SJSA1 (cell line): Measurements from ENCODE around the gene PTK7. TPM values are rescaled to one million over a fixed set of nuclear protein-coding genes. Genes with fewer than 3 reads are reported as not detected.

Experiments
- DNase-seq, 2 experiments: peaks; one replicate each; pipeline ENCODE4 v3.0.0-alpha.2; 2015 to 2020; ENCODE audit warnings: low spot score in 2 of 2, low read depth in 1 of 2
- H3K27ac ChIP-seq: fragments of 250-450 bp; sonication (Bioruptor Pico); 2 replicates; pipeline ENCODE4 v1.5.1; 2020; ENCODE audit warnings: mild to moderate bottlenecking, moderate library complexity
- H3K27me3 ChIP-seq: fragments of 250-450 bp; sonication (Bioruptor Pico); replicated peaks from 2 replicates; pipeline ENCODE4 v1.5.1; 2020; ENCODE audit warnings: mild to moderate bottlenecking, moderate library complexity
- H3K36me3 ChIP-seq: fragments of 250-450 bp; sonication (Bioruptor Pico); 2 replicates; pipeline ENCODE4 v1.5.1; 2020; ENCODE audit warnings: mild to moderate bottlenecking
- H3K4me1 ChIP-seq: fragments of 250-450 bp; sonication (Bioruptor Pico); replicated peaks from 2 replicates; pipeline ENCODE4 v1.6.1; 2021; ENCODE audit warnings: mild to moderate bottlenecking
- H3K4me3 ChIP-seq: fragments of 250-450 bp; sonication (Bioruptor Pico); 2 replicates; pipeline ENCODE4 v1.5.1; 2020; ENCODE audit warnings: mild to moderate bottlenecking
- H3K9me3 ChIP-seq: fragments of 250-450 bp; sonication (Bioruptor Pico); replicated peaks from 2 replicates; pipeline ENCODE4 v1.5.1; 2020; ENCODE audit warnings: mild to moderate bottlenecking
- total RNA-seq: library from RNA; depleted of rRNA; stranded (reverse); fragments of >200 nt; shearing (Covaris generic); gene quantifications from 2 replicates; pipeline ENCODE4 v1.2.3, GENCODE V29; 2014

Gene PTK7
- total RNA-seq, 1 experiment from 2014 or later: 87.0 TPM

- peaks cover 45% of the 10 kb centered on the region for H3K36me3 ChIP-seq
- peak overlapping the region; percentile 62 for H3K27ac ChIP-seq
- H3K4me3 ChIP-seq: peak overlapping the region; percentile 96
- H3K4me1 ChIP-seq: peaks cover 31% of the 10 kb centered on the region
- DNase-seq: peak in 1 of 2 experiments; percentile 38
- no peaks in the 10 kb centered on the region for H3K27me3 ChIP-seq
- no peaks in the 10 kb centered on the region for H3K9me3 ChIP-seq
These were observed 96.2 kb downstream of the PTK7 start for GRCh38 chr6:43172104-43173007.

DNA sequence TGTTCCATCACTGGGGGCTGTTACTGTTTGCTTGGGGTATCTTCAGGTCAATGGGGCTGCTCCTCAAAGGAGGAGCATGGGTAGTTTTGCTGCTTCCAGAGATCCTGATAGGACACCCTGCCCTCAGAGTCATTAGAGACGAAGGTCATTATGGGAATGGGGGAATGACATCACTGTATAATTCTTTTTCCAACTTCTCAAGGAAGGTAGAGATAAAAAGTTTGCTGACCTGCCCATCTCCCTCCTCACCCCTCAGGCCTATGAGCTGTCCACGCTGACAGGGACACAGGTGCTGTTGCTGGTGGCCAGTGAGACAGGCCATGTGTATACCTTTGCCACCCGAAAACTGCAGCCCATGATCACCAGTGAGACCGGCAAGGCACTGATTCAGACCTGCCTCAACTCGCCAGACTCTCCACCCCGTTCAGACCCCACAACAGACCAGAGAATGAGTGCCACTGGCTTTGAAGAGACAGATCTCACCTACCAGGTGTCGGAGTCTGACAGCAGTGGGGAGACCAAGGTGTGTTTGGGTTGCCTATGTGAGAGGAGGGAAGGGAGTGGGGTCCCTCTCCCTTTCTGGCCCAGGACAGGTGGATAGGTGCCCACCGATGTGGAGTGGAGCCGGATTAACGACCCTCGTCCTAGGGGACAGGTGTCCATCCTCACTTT is 97.6 kb downstream of the PTK7 start:
- peaks cover 59% of the 10 kb centered on the region for H3K36me3 ChIP-seq
- H3K27ac ChIP-seq: peak overlapping the region; percentile 56
- peaks cover 31% of the 10 kb centered on the region for H3K4me1 ChIP-seq
- no peaks in the 10 kb centered on the region for H3K9me3 ChIP-seq
- DNase-seq: peak in 1 of 2 experiments; percentile 18
- H3K27me3 ChIP-seq: no peaks in the 10 kb centered on the region
- peak overlapping the region; percentile 96 for H3K4me3 ChIP-seq

DNA sequence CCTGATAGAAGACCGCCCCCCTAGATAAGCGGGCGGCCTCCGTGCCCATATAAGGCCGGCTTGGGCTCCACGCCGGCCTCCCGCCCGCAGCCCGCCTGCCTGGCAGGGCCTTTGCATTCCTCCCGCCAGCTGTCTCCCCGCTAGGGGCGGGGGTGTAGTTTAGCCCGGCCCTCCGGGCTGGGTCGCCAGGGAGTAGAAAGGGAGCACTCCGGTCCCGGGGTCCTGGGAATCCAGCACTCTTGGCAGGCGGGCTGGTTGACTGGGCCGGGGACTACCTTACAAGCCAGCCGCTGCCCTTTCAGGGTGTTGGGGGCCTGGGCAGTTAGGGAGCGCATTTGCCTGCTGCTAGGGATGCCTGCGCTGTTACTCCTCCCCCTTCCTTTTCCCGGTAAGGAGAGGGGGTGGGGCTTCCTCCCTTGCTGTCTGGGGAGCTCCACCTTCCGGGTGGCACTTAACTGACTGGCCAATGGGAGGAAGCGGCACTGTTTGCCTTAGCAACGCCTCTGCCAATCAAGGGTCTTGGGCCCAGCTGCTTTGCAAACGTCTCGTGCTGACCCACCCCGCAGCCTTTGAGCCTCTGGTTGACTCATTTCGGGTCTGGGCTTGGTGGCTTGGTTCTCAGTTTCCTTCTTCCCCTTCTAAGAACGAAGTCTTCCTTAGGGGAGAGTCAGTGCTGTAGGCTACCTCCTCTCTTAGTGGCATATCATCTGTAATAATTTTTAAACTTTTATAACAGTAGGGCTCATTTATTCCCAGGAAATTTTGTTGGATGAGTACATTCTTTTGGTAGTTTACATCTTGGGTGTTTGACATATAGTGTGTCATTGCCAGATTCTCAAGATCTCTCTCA is 98.4 kb downstream of the PTK7 start:
- H3K36me3 ChIP-seq: peaks cover 67% of the 10 kb centered on the region
- peak; percentile 99 to 100 for DNase-seq
- peak overlapping the region; percentile 56 for H3K27ac ChIP-seq
- H3K4me1 ChIP-seq: peaks cover 31% of the 10 kb centered on the region
- no peaks in the 10 kb centered on the region for H3K27me3 ChIP-seq
- H3K9me3 ChIP-seq: no peaks in the 10 kb centered on the region
- H3K4me3 ChIP-seq: peak overlapping the region; percentile 96

DNA sequence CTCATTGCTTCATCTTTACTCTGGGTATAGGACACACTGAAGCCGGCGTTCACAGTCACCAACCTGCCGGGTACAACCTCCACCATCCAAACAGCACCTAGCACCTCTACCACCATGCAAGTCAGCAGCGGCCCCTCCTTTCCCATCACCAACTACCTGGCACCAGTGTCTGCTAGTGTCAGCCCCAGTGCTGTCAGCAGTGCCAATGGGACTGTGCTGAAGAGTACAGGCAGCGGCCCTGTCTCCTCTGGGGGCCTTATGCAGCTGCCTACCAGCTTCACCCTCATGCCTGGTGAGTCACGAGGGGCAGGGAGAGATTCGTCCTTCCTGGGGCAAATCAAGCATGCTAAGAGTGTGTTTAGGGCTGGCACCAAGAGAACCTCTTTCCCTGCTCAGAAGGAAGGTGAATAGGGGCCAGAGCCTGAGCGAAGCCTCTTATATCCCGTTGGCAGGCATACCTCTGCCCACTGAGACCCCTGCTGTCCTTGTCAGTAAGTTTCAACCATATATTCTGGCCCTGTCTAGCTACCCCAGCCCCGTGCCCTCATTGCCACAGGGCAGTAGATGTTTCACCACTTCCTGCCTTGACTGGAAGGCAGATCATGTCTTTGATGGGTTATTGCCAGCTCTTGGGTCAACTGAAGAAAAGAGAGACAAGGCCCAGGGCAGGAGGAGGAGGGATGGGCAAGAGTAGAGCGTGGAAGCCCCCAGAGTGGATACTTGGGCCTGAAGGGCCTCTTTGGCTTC is 99.7 kb downstream of the PTK7 start:
- no peak for DNase-seq
- H3K9me3 ChIP-seq: no peaks in the 10 kb centered on the region
- H3K4me3 ChIP-seq: no peak overlapping the region
- H3K27me3 ChIP-seq: no peaks in the 10 kb centered on the region
- peaks cover 73% of the 10 kb centered on the region for H3K36me3 ChIP-seq
- no peak overlapping the region for H3K27ac ChIP-seq
- H3K4me1 ChIP-seq: peaks cover 26% of the 10 kb centered on the region

- Histone ChIP-seq H3K27me3 (no peaks in the 10 kb centered on the region), H3K4me1 (peaks cover 26% of the 10 kb centered on the region), H3K9me3 (no peaks in the 10 kb centered on the region), H3K27ac (no peak overlapping the region), H3K4me3 (no peak overlapping the region), H3K36me3 (peaks cover 77% of the 10 kb centered on the region)
- no peak for DNase-seq
These were observed 100.3 kb downstream of the PTK7 start for GRCh38 chr6:43176423-43176786.

- Histone ChIP-seq H3K36me3 (peaks cover 81% of the 10 kb centered on the region), H3K27me3 (no peaks in the 10 kb centered on the region), H3K27ac (no peak overlapping the region), H3K4me1 (peaks cover 32% of the 10 kb centered on the region), H3K9me3 (no peaks in the 10 kb centered on the region), H3K4me3 (no peak overlapping the region)
- DNase-seq: no peak
These were observed 102.0 kb downstream of the PTK7 start for GRCh38 chr6:43178150-43178549.

DNA sequence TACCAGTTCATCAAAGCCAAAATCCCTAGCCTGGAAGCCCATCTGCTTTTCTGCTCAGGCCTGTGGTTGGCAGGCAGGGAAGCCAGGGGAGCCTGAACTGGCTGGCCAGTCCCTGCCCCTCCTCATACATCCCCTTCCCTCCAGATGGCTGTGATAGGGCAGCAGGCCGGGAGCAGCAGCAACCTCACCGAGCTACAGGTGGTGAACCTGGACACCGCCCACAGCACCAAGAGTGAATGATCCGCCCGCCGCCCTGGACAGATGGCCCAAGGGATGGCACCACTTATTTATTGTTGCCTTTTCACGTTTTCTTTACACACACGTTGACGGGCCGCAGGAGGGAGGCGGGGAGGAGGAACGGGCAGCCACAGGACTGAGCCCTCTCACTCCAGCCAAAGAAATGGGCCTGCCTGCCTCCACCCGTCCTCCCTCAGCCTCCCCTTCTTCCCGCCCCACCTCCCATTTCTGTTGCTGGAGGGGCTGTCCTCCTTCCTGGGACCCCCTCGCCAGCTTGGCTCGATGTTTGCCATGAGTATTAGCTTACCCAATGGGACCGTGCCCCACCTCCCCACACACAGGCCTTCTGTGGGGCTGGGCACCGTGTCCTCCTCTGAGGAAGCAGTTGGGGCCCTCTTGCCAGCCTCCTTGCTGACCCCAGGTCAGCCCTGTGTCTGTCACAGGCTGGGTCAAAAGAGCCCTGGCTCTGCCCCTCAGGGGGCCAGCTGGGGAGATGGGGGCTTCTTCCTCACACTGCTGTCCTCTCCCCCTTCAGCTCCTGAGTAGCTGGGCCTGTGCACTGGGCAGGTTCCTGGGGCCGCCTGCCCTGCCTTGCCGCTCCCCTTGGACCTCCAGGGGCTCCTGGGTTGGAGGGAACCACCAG is 103.1 kb downstream of the PTK7 start:
- Histone ChIP-seq H3K27me3 (no peaks in the 10 kb centered on the region), H3K27ac (no peak overlapping the region), H3K4me1 (peaks cover 26% of the 10 kb centered on the region), H3K36me3 (peaks cover 81% of the 10 kb centered on the region), H3K9me3 (no peaks in the 10 kb centered on the region), H3K4me3 (no peak overlapping the region)
- DNase-seq: no peak

- no peak overlapping the region for H3K4me3 ChIP-seq
These were observed 103.9 kb downstream of the PTK7 start for GRCh38 chr6:43180058-43180457.

GRCh38 chr6:43180985-43181384 is 104.9 kb downstream of the PTK7 start:
- Histone ChIP-seq H3K4me1 (peaks cover 16% of the 10 kb centered on the region), H3K27ac (no peak overlapping the region), H3K9me3 (no peaks in the 10 kb centered on the region), H3K4me3 (no peak overlapping the region), H3K27me3 (no peaks in the 10 kb centered on the region), H3K36me3 (peaks cover 83% of the 10 kb centered on the region)
- DNase-seq: no peak

More at GRCh38 chr6:43180058-43180457, 103.9 kb downstream of the PTK7 start:
- no peak for DNase-seq
- peaks cover 19% of the 10 kb centered on the region for H3K4me1 ChIP-seq
- no peaks in the 10 kb centered on the region for H3K27me3 ChIP-seq
- no peaks in the 10 kb centered on the region for H3K9me3 ChIP-seq
- peaks cover 84% of the 10 kb centered on the region for H3K36me3 ChIP-seq
- no peak overlapping the region for H3K27ac ChIP-seq

GRCh38 chr6:43181621-43181941 is 105.5 kb downstream of the PTK7 start:
- H3K4me1 ChIP-seq: peaks cover 16% of the 10 kb centered on the region
- peaks cover 83% of the 10 kb centered on the region for H3K36me3 ChIP-seq
- DNase-seq: no peak
- H3K9me3 ChIP-seq: no peaks in the 10 kb centered on the region
- peak overlapping the region; percentile 34 for H3K27ac ChIP-seq
- H3K4me3 ChIP-seq: peak overlapping the region; percentile 58
- H3K27me3 ChIP-seq: no peaks in the 10 kb centered on the region

DNA sequence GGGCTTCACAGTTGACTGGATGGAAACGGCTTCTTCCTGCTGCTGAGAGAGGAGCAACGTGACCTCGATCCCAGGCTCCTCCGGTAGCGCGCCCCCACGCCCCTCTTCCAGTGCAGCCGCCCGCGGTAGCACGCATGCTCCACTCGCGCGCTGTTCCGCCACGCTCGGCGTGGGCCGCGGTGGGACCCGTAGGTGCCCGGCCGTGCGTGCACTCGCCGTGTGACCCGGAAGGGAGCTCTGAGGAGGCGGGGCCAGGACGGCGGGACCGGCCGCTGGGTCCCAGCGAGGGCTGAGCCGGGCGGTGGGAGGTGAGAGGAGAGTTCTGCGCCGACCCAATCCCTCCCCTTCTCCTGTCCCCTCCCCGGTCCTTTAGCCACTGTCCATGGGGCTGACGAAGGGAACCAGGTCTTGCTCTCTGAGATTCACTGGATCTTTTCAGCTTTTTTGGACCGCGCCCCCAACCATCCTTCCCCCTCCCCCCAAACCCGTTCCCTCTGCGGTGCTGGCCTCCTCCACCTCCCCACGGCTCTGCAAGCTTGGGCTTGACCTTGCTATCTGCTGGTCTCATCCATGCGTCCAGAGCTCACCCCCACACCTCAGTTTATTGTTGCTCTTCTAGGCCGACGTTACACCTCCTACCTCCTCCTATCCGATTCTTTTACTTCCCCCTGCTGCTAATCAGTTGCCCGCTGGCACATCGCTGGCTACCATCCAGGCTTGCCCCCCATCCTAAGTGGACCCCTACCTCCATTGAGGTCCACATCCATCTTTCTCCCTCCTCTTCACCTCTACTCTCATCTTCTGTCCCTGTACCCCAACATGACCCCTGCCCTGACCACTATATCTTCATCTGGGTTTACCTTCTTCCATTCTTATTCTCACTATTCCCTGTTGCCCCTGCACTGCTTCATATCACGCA is 106.1 kb downstream of the PTK7 start, which contains the start of gene CUL9:
Gene CUL9, plus strand, starts transcription at position 255 of the 919 bp plus-strand sequence. CDS start 2,115 bp downstream, outside the sequence.
- Histone ChIP-seq H3K4me1 (peaks cover 16% of the 10 kb centered on the region), H3K36me3 (peaks cover 83% of the 10 kb centered on the region), H3K9me3 (no peaks in the 10 kb centered on the region), H3K27me3 (no peaks in the 10 kb centered on the region), H3K27ac (peak within 1 kb of the TSS; percentile 34), H3K4me3 (peak within 1 kb of the TSS; percentile 58)
- DNase-seq: peak; percentile 57 to 78
